K562 (cell line): Measurements from ENCODE around the gene RGS17. TPM values are rescaled to one million over a fixed set of nuclear protein-coding genes. Genes with fewer than 3 reads are reported as not detected.
A peak's percentile ranks its signal among the peaks of the same experiment; 100 is the strongest.

Experiments used
- ATAC-seq: fragments of 200-7000 bp; cut with Tn5 transposase; 3 replicates; pipeline ENCODE4 v1.9.1; 2020; ENCODE audit warnings: moderate library complexity
- BruUV-seq: library from RNA; stranded (reverse); fragments of 400-500 nt; replicated peaks from 2 replicates; lab custom pipeline; 2021; lab: Mats Ljungman, UMichigan
- CTCF ChIA-PET: fragments of 300-600 bp; formaldehyde crosslinking; extraction: SDS; loops from one replicate; lab custom pipeline; 2021; ENCODE audit warnings: low intra/inter-chr PET ratio; lab: Yijun Ruan, JAX
- POLR2A ChIA-PET: fragments of 300-600, 350-650 bp; sonication (Branson Sonifier 250); formaldehyde crosslinking; extraction: SDS; loops from one replicate; lab custom pipeline; 2021; ENCODE audit warnings: antibody characterized with exemption, inconsistent platforms; lab: Yijun Ruan, JAX
- DNase-seq, 4 experiments: peaks; one replicate each; pipeline versions ENCODE4 v3.0.0 to v3.0.0-alpha.2; 2011 to 2018; ENCODE audit warnings: low spot score in 3 of 4, mixed read lengths in 3 of 4; ENCODE audit errors: extremely low read depth in 1 of 4
- FAIRE-seq: peaks from 2 replicates; lab custom pipeline; 2011; peaks lifted over from hg19 to GRCh38; lab: Jason Lieb, UNC
- H2AFZ ChIP-seq: 2 replicates; pipeline ENCODE4 v1.6.0; 2011; ENCODE audit warnings: low read depth, low read length, control low read depth, inconsistent platforms
- H3K27ac ChIP-seq: fragments of 200-600 bp; 3 replicates; pipeline ENCODE4 v1.8.0; 2011; ENCODE audit warnings: low read depth, mild to moderate bottlenecking, control low read depth, inconsistent platforms, low read length, moderate library complexity, mixed read lengths; ENCODE audit errors: extremely low read depth
- H3K27me3 ChIP-seq, 2 experiments: fragments of 300-600 bp in 1 of 2; 2 replicates in 1 of 2; 3 replicates in 1 of 2; pipeline versions ENCODE4 v1.6.0 to v1.8.0; 2011; ENCODE audit warnings: inconsistent platforms in 2 of 2, low read length in 2 of 2, mild to moderate bottlenecking in 1 of 2, mixed read lengths in 1 of 2, moderate library complexity in 1 of 2; ENCODE audit not compliant: control insufficient read depth in 2 of 2, insufficient read depth in 2 of 2
- H3K36me3 ChIP-seq: fragments of 300-600 bp; 3 replicates; pipeline ENCODE4 v1.8.0; 2011; ENCODE audit warnings: mild to moderate bottlenecking, low read length, inconsistent platforms; ENCODE audit not compliant: control insufficient read depth, insufficient read depth
- H3K4me1 ChIP-seq, 2 experiments: fragments of 200-600 bp in 1 of 2; replicated peaks in 1 of 2; 2 replicates in 1 of 2; 3 replicates in 1 of 2; pipeline versions ENCODE4 v1.5.1 to v1.8.0; 2011; ENCODE audit warnings: inconsistent platforms in 2 of 2, low read length in 2 of 2, mild to moderate bottlenecking in 1 of 2, mixed read lengths in 1 of 2, moderate library complexity in 1 of 2; ENCODE audit not compliant: control insufficient read depth in 2 of 2, insufficient read depth in 2 of 2
- H3K4me2 ChIP-seq: 2 replicates; pipeline ENCODE4 v1.6.1; 2011; ENCODE audit warnings: low read length, control low read depth, inconsistent platforms, mixed read lengths; ENCODE audit not compliant: insufficient read depth
- H3K4me3 ChIP-seq: fragments of 200-600 bp; sonication (generic), shearing (Covaris generic); 2 replicates; pipeline ENCODE4 v1.5.1; 2016; ENCODE audit warnings: control low read depth, inconsistent platforms
- H3K79me2 ChIP-seq: fragments of 200-600 bp; 3 replicates; pipeline ENCODE4 v1.8.0; 2011; ENCODE audit warnings: low read length, inconsistent platforms; ENCODE audit not compliant: control insufficient read depth, insufficient read depth
- H3K9ac ChIP-seq, 2 experiments: 2 replicates each; pipeline versions ENCODE4 v1.6.0 to v1.6.1; 2011; ENCODE audit warnings: low read depth in 2 of 2, low read length in 2 of 2, control low read depth in 1 of 2, inconsistent platforms in 1 of 2, mild to moderate bottlenecking in 1 of 2, mixed read lengths in 1 of 2; ENCODE audit not compliant: insufficient read depth in 1 of 2
- H3K9me1 ChIP-seq: one replicate; pipeline ENCODE4 v1.6.0; 2011; ENCODE audit warnings: inconsistent platforms, mild to moderate bottlenecking, low read length, moderate library complexity; ENCODE audit not compliant: control insufficient read depth, insufficient read depth
- H3K9me3 ChIP-seq: replicated peaks from 2 replicates; pipeline ENCODE4 v1.5.1; 2011; ENCODE audit warnings: low read depth, low read length, inconsistent platforms; ENCODE audit not compliant: control insufficient read depth, insufficient read depth
- H4K20me1 ChIP-seq: replicated peaks from 2 replicates; pipeline ENCODE4 v1.6.1; 2011; ENCODE audit warnings: low read length, inconsistent platforms, mixed read lengths; ENCODE audit not compliant: control insufficient read depth, insufficient read depth
- ATF1 ChIP-seq, 2 experiments: fragments of 450-650 bp in 1 of 2; IDR thresholded peaks; 2 replicates each; pipeline ENCODE4 v1.6.1; 2016; ENCODE audit warnings: missing compliant biosample characterization in 1 of 2, missing genetic modification characterization in 1 of 2
- KDM1A ChIP-seq, 2 experiments: fragments of 450-650 bp; IDR thresholded peaks; 2 replicates each; pipeline ENCODE4 v1.6.1; 2016; ENCODE audit warnings: mild to moderate bottlenecking in 2 of 2
- RBM25 ChIP-seq: fragments of 200-400 bp; formaldehyde crosslinking; IDR thresholded peaks from 2 replicates; pipeline ENCODE4 v1.6.1; 2018; ENCODE audit warnings: low read length, low read depth, moderate library complexity; ENCODE audit not compliant: severe bottlenecking
- ZC3H4 ChIP-seq: sonication (generic); formaldehyde crosslinking; IDR thresholded peaks from 2 replicates; pipeline ENCODE4 v1.9.0; 2021; ENCODE audit warnings: missing genetic modification reagents, borderline replicate concordance
- ZNF146 ChIP-seq: IDR thresholded peaks from one replicate; pipeline ENCODE4 v1.6.1; 2018; ENCODE audit warnings: missing compliant biosample characterization; ENCODE audit not compliant: unreplicated experiment
- WGBS: fragments of 100-300 bp; shearing (Covaris generic); methylation state at CpG from one replicate; pipeline ENCODE4 v1.1.6; 2016; ENCODE audit warnings: low coverage, mixed read lengths; ENCODE audit not compliant: insufficient coverage; ENCODE audit errors: missing lambda C conversion rate; 5-methylcytosine and 5-hydroxymethylcytosine counted together
- in situ Hi-C: fragments of 300-500 bp; cut with MboI; formaldehyde crosslinking; loops from 4 replicates; pipeline ENCODE4 v1.15.0; 2018; ENCODE audit warnings: inconsistent platforms, mixed read lengths
- intact Hi-C: fragments of 100-400 bp; cut with micrococcal nuclease; formaldehyde crosslinking; loops from 2 replicates; pipeline ENCODE4 v1.14.2; 2022
- polyA plus RNA-seq, 8 experiments: library from polyadenylated mRNA; depleted of rRNA in 4 of 8; stranded (reverse) in 5 of 8; unstranded in 3 of 8; fragments of >200 nt; fragmentation: Nextera tagmentation in 2 of 8; fragmentation: Illumina TruSeq in 1 of 8; extraction: Ambion mirVana in 2 of 8; extraction: Trizol in 1 of 8; gene quantifications; 2 replicates each; pipeline versions ENCODE4 v1.2.1 to v1.2.3, GENCODE V29; 2011 to 2014; ENCODE audit warnings: inconsistent platforms in 1 of 8, missing spikeins in 1 of 8
- total RNA-seq, 7 experiments: library from RNA; depleted of rRNA in 6 of 7; stranded (reverse); fragments of >200 nt in 6 of 7; fragmentation: Illumina TruSeq in 2 of 7; extraction: Trizol in 2 of 7; gene quantifications; 2 replicates each; pipeline versions ENCODE4 v1.2.1 to v1.2.3, GENCODE V29; 2011 to 2021; ENCODE audit warnings: low replicate concordance in 1 of 7

RGS17 gene
- total and polyA plus RNA-seq, 9 of the 15 experiments (the other 6 are each of a cell fraction or from before 2014, with no cell fraction given) = 0.01 to 0.14 (median 0.08) TPM; not detected in 6

- FAIRE-seq = no peak
- Histone ChIP-seq H3K27ac (no peak overlapping the region), H3K4me2 (no peak overlapping the region; the same call in 1 of the 2 replicates), H3K4me3 (no peak overlapping the region), H3K9me3 (no peaks in the 10 kb centered on the region), H3K9ac (no peak overlapping the region), H3K9me1 (no peaks in the 10 kb centered on the region), H3K36me3 (no peaks in the 10 kb centered on the region), H3K4me1 (no peaks in the 10 kb centered on the region), H4K20me1 (no peaks in the 10 kb centered on the region), H2AFZ (no peak overlapping the region), H3K79me2 (no peaks in the 10 kb centered on the region), H3K27me3 (no peaks in the 10 kb centered on the region; a peak in 1 of 5 replicates)
- ChIA-PET CTCF (no interaction called here), POLR2A (no interaction called here)
- in situ Hi-C loops (no loop called here), intact Hi-C loops (loop anchor here (5.0 to 10.0 kb wide), 2 partner anchors 475 to 1347 kb away; no protein-coding TSS in a partner anchor)
- BruUV-seq = no TSS peak
- DNase-seq = no peak
- no peak for ATAC-seq
- TF ChIP-seq KDM1A (IDR thresholded peaks at IDR 0.05) (0 out of 4 replicates have a peak, but pooled peaks of 1 of the 2 experiments have one; percentile 12), ZNF146 (no peak), RBM25 (peak; percentile 69)
- WGBS = 3% methylated on average over 4 of the region's 4 CpGs
Observed at GRCh38 chr6:153027480-153027879, 103.6 kb downstream of the RGS17 start.

DNA sequence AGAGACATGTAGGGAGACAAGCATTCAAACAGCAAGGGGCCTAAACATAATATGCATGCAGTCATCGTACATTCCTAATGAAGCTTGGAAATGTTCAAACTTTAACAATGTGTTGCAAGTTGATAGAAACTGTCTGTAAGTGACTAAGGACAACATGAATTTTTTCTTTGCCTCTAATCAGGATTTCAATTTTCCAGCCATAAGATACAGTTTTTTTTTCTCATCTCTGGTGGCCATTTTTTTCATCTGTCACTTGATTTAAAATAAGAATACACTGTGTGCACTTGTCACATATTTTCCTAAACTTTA is 106.4 kb downstream of the RGS17 start:
- peaks cover 0 to 7% of the 10 kb centered on the region in 2 experiments; a peak in 2 of 5 replicates for H3K27me3 ChIP-seq
- no peaks in the 10 kb centered on the region for H3K9me3 ChIP-seq
- no peak overlapping the region for H3K9ac ChIP-seq
- no peaks in the 10 kb centered on the region for H3K79me2 ChIP-seq
- H2AFZ ChIP-seq = peak overlapping the region; percentile 29; the same call in 1 of the 2 replicates
- no peak overlapping the region for H3K4me3 ChIP-seq
- no peak for TF ChIP-seq ZC3H4 (CRISPR knock-in tag)
- no peak for TF ChIP-seq ATF1 (CRISPR knock-in tag; IDR thresholded peaks at IDR 0.05)
- TF ChIP-seq ATF1 (tag; IDR thresholded peaks at IDR 0.05) = peak; percentile 26; the same call in 1 of the 2 replicates
- CTCF ChIA-PET = interaction anchor here (0.6 to 3.2 kb wide), 4 partner anchors 71 to 1351 kb away, joined by 3 to 24 read pairs (median 6); no protein-coding TSS in a partner anchor
- ATAC-seq (no peak), FAIRE-seq (no peak), DNase-seq (no peak)
- no peaks in the 10 kb centered on the region for H3K36me3 ChIP-seq
- no peak overlapping the region for H3K27ac ChIP-seq
- H3K4me2 ChIP-seq = no peak overlapping the region
- no peaks in the 10 kb centered on the region for H3K9me1 ChIP-seq
- POLR2A ChIA-PET = interaction anchor here (0.6 kb wide), 1 partner anchor 10 kb away, joined by 3 read pairs; no protein-coding TSS in a partner anchor
- H4K20me1 ChIP-seq = no peaks in the 10 kb centered on the region
- BruUV-seq = no TSS peak
- H3K4me1 ChIP-seq = no peaks in the 10 kb centered on the region
- WGBS = 0% methylated on average over 1 of the region's 1 CpG
- intact Hi-C loops = loop anchor here (1.0 to 10.0 kb wide), 6 partner anchors 70 to 1350 kb away; no protein-coding TSS in a partner anchor
- in situ Hi-C loops = no loop called here
